PFSK-1 (cell line): Measurements from ENCODE around the gene PTPRM.

Experiments
- FOXP2 ChIP-seq: optimal IDR thresholded peaks from 2 replicates; pipeline ENCODE3; 2011; ENCODE audit warnings: borderline replicate concordance, control low read depth, inconsistent platforms; ENCODE audit not compliant: insufficient read depth; ENCODE audit errors: extremely low read length, extremely low read depth
- POLR2AphosphoS5 ChIP-seq: IDR thresholded peaks from 2 replicates; pipeline ENCODE4 v1.6.1; 2012; ENCODE audit warnings: low read depth, mild to moderate bottlenecking, control low read depth, low read length, moderate library complexity
- REST ChIP-seq, 2 experiments: IDR thresholded peaks; 2 replicates each; pipeline versions ENCODE4 v1.6.1 to v1.8.0; 2011 to 2012; ENCODE audit warnings: low read depth in 2 of 2, low read length in 2 of 2, control low read depth in 1 of 2, inconsistent platforms in 1 of 2, mild to moderate bottlenecking in 1 of 2, moderate library complexity in 1 of 2; ENCODE audit not compliant: insufficient read depth in 1 of 2
- SIN3A ChIP-seq: IDR thresholded peaks from 2 replicates; pipeline ENCODE4 v1.6.1; 2012; ENCODE audit warnings: mild to moderate bottlenecking, low read length, moderate library complexity, borderline replicate concordance; ENCODE audit not compliant: insufficient read depth
- TAF1 ChIP-seq: IDR thresholded peaks from 2 replicates; pipeline ENCODE4 v1.6.1; 2012; ENCODE audit warnings: low read length, control low read depth, borderline replicate concordance; ENCODE audit not compliant: insufficient read depth

PTPRM gene

GRCh38 chr18:7987284-7987976, 420.3 kb downstream of the PTPRM start:
- no peak for TF ChIP-seq SIN3A
- TF ChIP-seq POLR2AphosphoS5: no peak
- TF ChIP-seq TAF1: no peak
- no peak for TF ChIP-seq REST (IDR thresholded peaks at IDR 0.05; ENCODE audit: insufficient read depth in 1 of 2, low read depth in 2 of 2, low read length in 2 of 2)
- no peak for TF ChIP-seq FOXP2

DNA sequence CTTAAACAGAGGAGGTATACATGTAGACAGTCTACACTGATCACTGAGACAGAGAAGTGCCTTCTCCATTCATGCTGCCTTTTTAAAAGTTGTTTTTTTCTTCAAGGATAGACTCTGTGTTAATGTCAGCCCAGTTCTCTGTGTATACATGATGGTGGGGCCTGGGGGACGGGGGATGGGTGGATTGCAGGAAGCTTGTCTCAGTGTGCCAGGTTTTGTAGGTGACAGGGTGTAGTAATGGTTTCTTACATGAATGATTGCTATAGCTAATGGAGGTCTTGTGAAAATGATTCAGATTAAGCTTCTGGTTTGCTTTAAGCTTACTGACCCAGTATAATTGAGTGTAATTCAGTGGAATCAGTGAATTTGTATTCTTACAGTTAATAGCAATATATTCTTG, 423.6 kb downstream of the PTPRM start:
- TF ChIP-seq POLR2AphosphoS5 (no peak), TAF1 (no peak), SIN3A (no peak), FOXP2 (no peak)

- no peak for TF ChIP-seq TAF1
- TF ChIP-seq REST (IDR thresholded peaks at IDR 0.05; ENCODE audit: insufficient read depth in 1 of 2, low read depth in 2 of 2, low read length in 2 of 2): no peak
- no peak for TF ChIP-seq FOXP2
- no peak for TF ChIP-seq SIN3A
- no peak for TF ChIP-seq POLR2AphosphoS5
Measured at GRCh38 chr18:8001711-8002301, 434.7 kb downstream of the PTPRM start.

- TF ChIP-seq FOXP2 (no peak), SIN3A (no peak), POLR2AphosphoS5 (no peak), REST (IDR thresholded peaks at IDR 0.05; ENCODE audit: insufficient read depth in 1 of 2, low read depth in 2 of 2, low read length in 2 of 2) (no peak), TAF1 (no peak)
Measured at GRCh38 chr18:8003878-8004675, 437.0 kb downstream of the PTPRM start.

GRCh38 chr18:8004792-8005191, 437.7 kb downstream of the PTPRM start:
- no peak for TF ChIP-seq SIN3A
- no peak for TF ChIP-seq POLR2AphosphoS5
- TF ChIP-seq REST (IDR thresholded peaks at IDR 0.05; ENCODE audit: insufficient read depth in 1 of 2, low read depth in 2 of 2, low read length in 2 of 2): no peak
- TF ChIP-seq FOXP2: no peak
- no peak for TF ChIP-seq TAF1
